PC-3 (cell line): ENCODE data around the gene ITSN1. TPM values are rescaled to one million over a fixed set of nuclear protein-coding genes. Genes with fewer than 3 reads are reported as not detected.

Experiments
- ATAC-seq: fragments of 200-7000 bp; cut with Tn5 transposase; 2 replicates; pipeline ENCODE4 v1.9.1; 2020; ENCODE audit warnings: mild to moderate bottlenecking, moderate library complexity
- BruUV-seq: library from RNA; stranded (reverse); fragments of 400-500 nt; replicated peaks from 2 replicates; lab custom pipeline; 2021; lab: Mats Ljungman, UMichigan
- CTCF ChIA-PET: fragments of 300-600 bp; sonication (Branson Sonifier 250); formaldehyde crosslinking; loops from one replicate; lab custom pipeline; 2022; ENCODE audit warnings: antibody characterized with exemption; lab: Charles Lee
- POLR2A ChIA-PET: fragments of 300-600 bp; sonication (Branson Sonifier 250); formaldehyde crosslinking; loops from one replicate; lab custom pipeline; 2022; ENCODE audit warnings: antibody characterized with exemption; ENCODE audit not compliant: unreplicated experiment; lab: Charles Lee
- DNase-seq: peaks from one replicate; pipeline ENCODE4 v3.0.0-alpha.2; 2015
- H2AFZ ChIP-seq: fragments of 300-600 bp; sonication (generic); 2 replicates; pipeline ENCODE4 v1.6.0; 2016; ENCODE audit warnings: antibody characterized with exemption, low read length
- H3F3A ChIP-seq: fragments of 300-600 bp; sonication (generic); one replicate; pipeline ENCODE4 v1.6.0; 2017; ENCODE audit warnings: antibody characterized with exemption, low read length, control low read depth, mild to moderate bottlenecking; ENCODE audit not compliant: unreplicated experiment
- H3K27ac ChIP-seq: fragments of 300-600 bp; sonication (generic); 2 replicates; pipeline ENCODE4 v1.5.1; 2016; ENCODE audit warnings: mild to moderate bottlenecking, low read length
- H3K27me3 ChIP-seq: fragments of 300-600 bp; sonication (generic); 2 replicates; pipeline ENCODE4 v1.6.1; 2016; ENCODE audit warnings: low read length, mixed read lengths
- H3K36me3 ChIP-seq: fragments of 300-600 bp; sonication (generic); 2 replicates; pipeline ENCODE4 v1.6.1; 2016; ENCODE audit warnings: low read depth, mixed run types, low read length, mixed read lengths
- H3K4me1 ChIP-seq: fragments of 300-600 bp; sonication (generic); 2 replicates; pipeline ENCODE4 v1.5.1; 2016; ENCODE audit warnings: low read length; ENCODE audit not compliant: insufficient read depth
- H3K4me2 ChIP-seq: fragments of 300-600 bp; sonication (generic); 2 replicates; pipeline ENCODE4 v1.6.0; 2016; ENCODE audit warnings: low read length
- H3K4me3 ChIP-seq: fragments of 300-600 bp; sonication (generic); 2 replicates; pipeline ENCODE4 v1.5.1; 2016; ENCODE audit warnings: mild to moderate bottlenecking, low read length, mixed read lengths
- H3K79me2 ChIP-seq: fragments of 300-600 bp; sonication (generic); 2 replicates; pipeline ENCODE4 v1.6.1; 2017; ENCODE audit warnings: low read length, mixed read lengths
- H3K9ac ChIP-seq: fragments of 300-600 bp; sonication (generic); 2 replicates; pipeline ENCODE4 v1.6.0; 2016; ENCODE audit warnings: mild to moderate bottlenecking, low read length
- H3K9me2 ChIP-seq: fragments of 300-600 bp; sonication (generic); replicated peaks from 2 replicates; pipeline ENCODE4 v1.6.1; 2016; ENCODE audit warnings: mixed run types, low read length, mixed read lengths
- H3K9me3 ChIP-seq: fragments of 300-600 bp; sonication (generic); 2 replicates; pipeline ENCODE4 v1.6.1; 2016; ENCODE audit warnings: low read length, mixed read lengths
- H4K20me1 ChIP-seq: fragments of 300-600 bp; sonication (generic); 2 replicates; pipeline ENCODE4 v1.6.1; 2016; ENCODE audit warnings: low read length, mixed read lengths
- EZH2 ChIP-seq: fragments of 300-600 bp; sonication (generic); IDR thresholded peaks from one replicate; pipeline ENCODE4 v1.6.1; 2017; ENCODE audit warnings: antibody characterized with exemption, mild to moderate bottlenecking, low read length; ENCODE audit not compliant: unreplicated experiment
- EZH2phosphoT487 ChIP-seq: fragments of 300-600 bp; sonication (generic); IDR thresholded peaks from 2 replicates; pipeline ENCODE4 v1.6.1; 2018; ENCODE audit warnings: mild to moderate bottlenecking, antibody characterized with exemption, low read length, borderline replicate concordance
- intact Hi-C: fragments of 100-400 bp; cut with micrococcal nuclease; formaldehyde crosslinking; loops from 2 replicates; pipeline ENCODE4 v1.9.0; 2023
- total RNA-seq: library from RNA; depleted of rRNA; stranded (reverse); fragments of >200 nt; gene quantifications from 2 replicates; pipeline ENCODE4 v1.2.3, GENCODE V29; 2014
- TF ChIP-seq, protein P1 (sequence below): fragments of 300-600 bp; sonication (generic); conservative IDR thresholded peaks from 2 replicates; pipeline ENCODE4 v1.5.1; 2017; ENCODE audit warnings: antibody characterized with exemption, low read depth, mild to moderate bottlenecking, low read length

Gene ITSN1
- total RNA-seq, 1 experiment from 2014 or later: 45.6 TPM

DNA sequence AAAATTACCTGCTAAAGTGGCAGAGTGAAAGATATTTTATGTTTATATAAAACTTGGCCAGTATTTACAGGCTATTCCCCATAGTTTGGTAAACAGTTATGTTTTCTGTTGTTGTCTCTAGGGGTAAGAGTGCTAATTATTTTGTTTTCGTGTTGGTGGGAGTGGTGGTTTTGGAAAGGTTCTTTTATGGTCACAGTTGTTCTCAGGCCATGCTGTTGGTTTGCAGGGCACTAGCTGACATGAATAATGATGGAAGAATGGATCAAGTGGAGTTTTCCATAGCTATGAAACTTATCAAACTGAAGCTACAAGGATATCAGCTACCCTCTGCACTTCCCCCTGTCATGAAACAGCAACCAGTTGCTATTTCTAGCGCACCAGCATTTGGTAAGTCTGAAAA is 92.5 kb downstream of the ITSN1 start:
- Histone ChIP-seq H3K4me1 (no peaks in the 10 kb centered on the region; the same call in 1 of the 2 replicates), H3K27ac (no peak overlapping the region), H3K79me2 (no peaks in the 10 kb centered on the region), H3K4me3 (no peak overlapping the region), H3F3A (no peaks in the 10 kb centered on the region), H3K9ac (no peak overlapping the region), H3K9me2 (no peaks in the 10 kb centered on the region), H2AFZ (no peak overlapping the region), H3K4me2 (no peak overlapping the region), H4K20me1 (no peaks in the 10 kb centered on the region), H3K27me3 (no peaks in the 10 kb centered on the region), H3K36me3 (no peaks in the 10 kb centered on the region), H3K9me3 (no peaks in the 10 kb centered on the region)
- ChIA-PET CTCF (interaction anchor here (0.5 kb wide), 1 partner anchor 158 kb away, joined by 3 read pairs; no protein-coding TSS in a partner anchor), POLR2A (interaction anchor here (0.6 kb wide), 1 partner anchor 8 kb away, joined by 4 read pairs; no protein-coding TSS in a partner anchor)
- no peak for TF ChIP-seq EZH2phosphoT487
- TF ChIP-seq, protein P1, sequence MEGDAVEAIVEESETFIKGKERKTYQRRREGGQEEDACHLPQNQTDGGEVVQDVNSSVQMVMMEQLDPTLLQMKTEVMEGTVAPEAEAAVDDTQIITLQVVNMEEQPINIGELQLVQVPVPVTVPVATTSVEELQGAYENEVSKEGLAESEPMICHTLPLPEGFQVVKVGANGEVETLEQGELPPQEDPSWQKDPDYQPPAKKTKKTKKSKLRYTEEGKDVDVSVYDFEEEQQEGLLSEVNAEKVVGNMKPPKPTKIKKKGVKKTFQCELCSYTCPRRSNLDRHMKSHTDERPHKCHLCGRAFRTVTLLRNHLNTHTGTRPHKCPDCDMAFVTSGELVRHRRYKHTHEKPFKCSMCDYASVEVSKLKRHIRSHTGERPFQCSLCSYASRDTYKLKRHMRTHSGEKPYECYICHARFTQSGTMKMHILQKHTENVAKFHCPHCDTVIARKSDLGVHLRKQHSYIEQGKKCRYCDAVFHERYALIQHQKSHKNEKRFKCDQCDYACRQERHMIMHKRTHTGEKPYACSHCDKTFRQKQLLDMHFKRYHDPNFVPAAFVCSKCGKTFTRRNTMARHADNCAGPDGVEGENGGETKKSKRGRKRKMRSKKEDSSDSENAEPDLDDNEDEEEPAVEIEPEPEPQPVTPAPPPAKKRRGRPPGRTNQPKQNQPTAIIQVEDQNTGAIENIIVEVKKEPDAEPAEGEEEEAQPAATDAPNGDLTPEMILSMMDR: no peak
- intact Hi-C loops: no loop called here
- BruUV-seq: no TSS peak
- ATAC-seq (no peak), DNase-seq (no peak)

DNA sequence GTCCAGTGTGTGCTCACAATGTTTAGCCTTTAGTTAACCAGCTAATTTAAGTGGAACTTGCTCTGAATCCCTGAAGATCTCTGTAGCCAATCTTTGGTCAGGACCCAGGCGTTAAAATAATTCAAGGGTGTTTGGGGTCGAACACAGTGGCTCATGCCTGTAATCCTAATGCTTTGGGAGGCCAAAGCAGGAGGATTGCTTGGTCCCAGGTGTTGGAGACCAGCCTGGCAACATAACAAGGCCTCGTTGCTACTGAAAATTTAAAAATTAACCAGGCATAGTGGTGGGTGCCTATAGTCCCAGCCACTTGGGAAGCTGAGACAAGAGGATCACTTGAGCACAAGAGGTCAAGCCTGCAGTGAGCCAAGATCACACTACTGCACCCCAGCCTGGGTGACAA is 94.3 kb downstream of the ITSN1 start:
- H3K9me3 ChIP-seq: no peaks in the 10 kb centered on the region
- intact Hi-C loops: no loop called here
- no peaks in the 10 kb centered on the region for H3K27me3 ChIP-seq
- ATAC-seq (no peak), DNase-seq (no peak)
- H2AFZ ChIP-seq: no peak overlapping the region
- ChIA-PET CTCF (no interaction called here), POLR2A (no interaction called here)
- no peaks in the 10 kb centered on the region for H4K20me1 ChIP-seq
- no peaks in the 10 kb centered on the region; the same call in 1 of the 2 replicates for H3K4me1 ChIP-seq
- no TSS peak for BruUV-seq
- no peak overlapping the region for H3K9ac ChIP-seq
- H3K9me2 ChIP-seq: no peaks in the 10 kb centered on the region
- no peak overlapping the region for H3K4me2 ChIP-seq
- H3K79me2 ChIP-seq: no peaks in the 10 kb centered on the region
- no peaks in the 10 kb centered on the region for H3F3A ChIP-seq
- TF ChIP-seq EZH2 (no peak), EZH2phosphoT487 (no peak)
- TF ChIP-seq, protein P1: no peak
- H3K4me3 ChIP-seq: no peak overlapping the region
- H3K27ac ChIP-seq: no peak overlapping the region
- H3K36me3 ChIP-seq: no peaks in the 10 kb centered on the region

DNA sequence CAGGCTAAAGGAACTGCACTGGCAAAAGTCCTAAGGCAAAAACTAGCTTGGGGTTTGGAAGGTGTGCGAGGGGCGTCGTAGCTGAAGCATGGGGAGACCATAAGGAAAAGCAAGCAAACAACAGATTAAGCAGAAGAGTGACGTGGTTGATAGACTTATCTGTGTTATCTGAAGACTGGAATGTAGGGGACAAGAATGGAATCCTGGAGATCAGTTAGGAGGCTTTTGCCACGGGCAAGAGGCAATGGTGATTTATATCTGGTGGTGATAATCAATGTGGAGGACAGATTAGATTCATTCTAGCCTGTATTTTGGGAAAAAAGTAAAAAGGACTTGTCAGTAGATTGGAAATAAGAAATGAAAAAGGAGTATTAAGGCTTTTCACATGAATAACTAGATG is 97.4 kb downstream of the ITSN1 start:
- H3K27me3 ChIP-seq: no peaks in the 10 kb centered on the region
- 0 out of 2 replicates have a peak, but pooled peaks cover 2% of the 10 kb centered on the region for H3K36me3 ChIP-seq
- H3K9me2 ChIP-seq: no peaks in the 10 kb centered on the region
- DNase-seq: no peak
- H3K27ac ChIP-seq: no peak overlapping the region
- intact Hi-C loops: no loop called here
- H2AFZ ChIP-seq: no peak overlapping the region
- no peaks in the 10 kb centered on the region for H3K9me3 ChIP-seq
- no peak overlapping the region for H3K4me2 ChIP-seq
- ChIA-PET CTCF (no interaction called here), POLR2A (no interaction called here)
- no peaks in the 10 kb centered on the region for H3K79me2 ChIP-seq
- TF ChIP-seq EZH2 (no peak), EZH2phosphoT487 (no peak)
- TF ChIP-seq, protein P1: no peak
- no peak overlapping the region for H3K4me3 ChIP-seq
- no peak overlapping the region for H3K9ac ChIP-seq
- no TSS peak for BruUV-seq
- no peaks in the 10 kb centered on the region for H3K4me1 ChIP-seq
- H3F3A ChIP-seq: no peaks in the 10 kb centered on the region
- no peak for ATAC-seq
- no peaks in the 10 kb centered on the region for H4K20me1 ChIP-seq
